Measurements from ENCODE around the gene EML4.

EML4 gene

GRCh38 chr2:42194428-42194827, 25.3 kb downstream of the EML4 start:
- in situ Hi-C loops (cut with MboI; ENCODE audit: low sequenced_read_pairs): no loop called here

DNA sequence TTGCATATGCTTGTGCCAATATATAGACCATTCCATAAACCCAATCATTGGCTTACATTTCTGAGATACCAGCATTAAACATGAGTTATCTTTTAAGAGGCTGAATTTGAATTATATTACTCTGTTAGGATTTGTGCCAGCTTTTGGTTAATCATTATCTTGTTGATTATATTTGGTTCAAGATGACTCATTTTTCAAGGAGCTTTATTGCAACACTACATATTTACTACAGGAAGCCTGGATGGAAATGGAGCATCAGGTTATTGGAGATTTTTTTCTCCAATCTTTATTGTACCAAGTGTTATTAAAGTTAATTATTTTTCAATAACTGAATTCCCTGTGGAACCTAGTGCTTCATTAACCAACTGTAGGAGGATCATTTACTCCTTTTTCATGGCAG, 26.4 kb downstream of the EML4 start:
- in situ Hi-C loops (cut with MboI; ENCODE audit: low sequenced_read_pairs): no loop called here

- in situ Hi-C loops (cut with MboI; ENCODE audit: low sequenced_read_pairs): no loop called here
These were observed 26.9 kb downstream of the EML4 start for GRCh38 chr2:42196070-42196402.

GRCh38 chr2:42196403-42197267, 27.5 kb downstream of the EML4 start:
- in situ Hi-C loops (cut with MboI; ENCODE audit: low sequenced_read_pairs): no loop called here

DNA sequence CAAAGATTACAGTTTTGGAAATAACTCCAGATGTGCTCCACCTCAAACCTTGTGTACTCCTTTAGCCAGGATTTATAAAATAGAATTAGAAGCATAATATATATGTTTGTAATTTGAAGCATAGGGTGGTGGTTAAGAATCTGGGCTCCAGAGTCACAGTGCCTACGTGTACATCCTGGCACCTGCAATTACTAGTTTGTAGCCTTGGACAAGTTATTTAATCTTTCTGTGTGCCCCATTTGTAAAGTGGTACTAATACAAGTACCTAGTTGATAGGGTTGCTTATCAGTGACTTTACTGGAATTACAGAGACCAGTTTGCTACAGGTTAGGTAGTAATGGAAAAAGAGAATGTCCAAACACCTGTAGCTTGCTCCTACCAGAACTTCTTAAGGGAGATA, 28.6 kb downstream of the EML4 start:
- in situ Hi-C loops (cut with MboI; ENCODE audit: low sequenced_read_pairs): no loop called here

GRCh38 chr2:42198466-42198865, 29.3 kb downstream of the EML4 start:
- in situ Hi-C loops (cut with MboI; ENCODE audit: low sequenced_read_pairs): no loop called here

- in situ Hi-C loops (cut with MboI; ENCODE audit: low sequenced_read_pairs): no loop called here
These were observed 29.8 kb downstream of the EML4 start for GRCh38 chr2:42199002-42199401.

DNA sequence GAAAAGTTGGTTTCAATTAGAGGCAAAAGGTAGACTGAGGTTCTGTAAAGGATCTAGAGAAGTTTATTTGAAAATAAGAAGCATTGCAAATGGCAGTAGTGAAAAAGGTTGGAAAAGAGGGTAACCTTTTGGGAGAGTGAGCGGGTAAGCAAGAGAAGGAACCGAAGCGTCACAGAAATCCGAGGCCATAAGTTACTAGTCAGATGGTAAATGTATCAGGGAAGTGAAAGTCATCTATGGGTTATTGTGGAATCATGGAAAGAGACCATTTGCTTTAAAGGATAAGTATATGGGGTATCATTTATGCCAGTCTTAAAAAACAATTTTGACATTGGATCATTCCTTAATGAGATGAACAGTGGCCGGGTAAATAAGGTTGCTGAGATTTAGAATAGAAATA, 30.5 kb downstream of the EML4 start:
- in situ Hi-C loops (cut with MboI; ENCODE audit: low sequenced_read_pairs): no loop called here

DNA sequence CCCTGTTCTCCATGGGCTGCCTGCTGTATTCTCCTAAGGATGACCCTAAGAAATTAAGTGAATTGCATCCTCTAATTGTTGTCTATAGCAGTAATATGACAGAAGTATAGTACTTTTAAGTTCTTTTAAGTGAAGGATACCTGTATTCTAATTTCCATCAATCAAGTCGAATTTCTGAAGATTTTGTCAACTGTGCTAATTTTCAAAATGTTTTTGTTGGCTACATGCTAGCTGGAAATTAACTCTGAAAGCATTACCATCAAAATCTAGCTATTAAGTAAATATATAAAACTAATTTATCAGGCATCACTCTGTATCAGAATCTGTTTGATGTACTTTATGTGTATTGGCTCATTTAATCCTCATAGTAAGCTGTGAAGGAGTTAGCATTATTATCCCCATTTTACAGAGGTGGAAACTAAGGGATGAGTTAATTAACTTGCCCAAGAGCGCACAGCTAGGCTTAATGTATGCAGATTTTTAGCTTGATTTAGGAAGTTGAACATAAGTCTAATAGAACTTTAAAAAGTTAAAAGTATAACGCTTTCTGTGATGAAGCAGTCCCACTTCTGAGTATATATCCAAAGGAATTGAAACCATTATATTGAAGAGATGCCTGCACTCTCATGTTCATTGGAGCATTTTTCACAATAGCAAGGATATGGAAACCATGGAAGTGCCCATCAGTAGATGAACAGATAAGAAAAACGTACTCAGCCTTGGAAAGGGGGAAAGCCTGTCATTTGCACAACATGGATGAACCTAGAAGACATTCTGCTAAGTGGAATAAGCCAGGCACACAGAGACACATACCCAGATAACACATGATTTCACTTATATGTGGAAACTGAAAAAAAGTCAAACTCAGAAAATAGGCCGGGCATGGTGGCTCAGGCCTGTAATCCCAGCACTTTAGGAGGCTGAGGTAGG, 32.0 kb downstream of the EML4 start:
- in situ Hi-C loops (cut with MboI; ENCODE audit: low sequenced_read_pairs): no loop called here

GRCh38 chr2:42202634-42203008, 33.5 kb downstream of the EML4 start:
- in situ Hi-C loops (cut with MboI; ENCODE audit: low sequenced_read_pairs): no loop called here

DNA sequence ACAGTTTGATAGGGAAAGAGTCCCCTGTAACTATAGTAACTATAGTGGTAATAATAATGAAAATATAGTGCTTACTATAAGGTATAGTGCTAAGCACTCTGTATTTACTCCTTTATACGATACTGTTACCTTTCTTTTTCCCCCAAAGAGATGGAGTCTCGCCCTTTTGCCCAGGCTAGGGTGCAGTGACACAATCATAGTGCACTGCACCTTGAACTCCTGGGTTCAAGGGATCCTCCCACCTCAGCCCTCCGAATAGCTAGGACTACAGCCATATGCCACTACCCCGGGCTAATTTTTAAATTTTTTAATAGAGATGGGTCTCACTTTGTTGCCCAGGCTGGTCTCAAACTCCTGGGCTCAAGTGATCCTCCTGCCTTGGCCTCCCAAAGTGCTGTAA, 34.6 kb downstream of the EML4 start:
- in situ Hi-C loops (cut with MboI; ENCODE audit: low sequenced_read_pairs): no loop called here

DNA sequence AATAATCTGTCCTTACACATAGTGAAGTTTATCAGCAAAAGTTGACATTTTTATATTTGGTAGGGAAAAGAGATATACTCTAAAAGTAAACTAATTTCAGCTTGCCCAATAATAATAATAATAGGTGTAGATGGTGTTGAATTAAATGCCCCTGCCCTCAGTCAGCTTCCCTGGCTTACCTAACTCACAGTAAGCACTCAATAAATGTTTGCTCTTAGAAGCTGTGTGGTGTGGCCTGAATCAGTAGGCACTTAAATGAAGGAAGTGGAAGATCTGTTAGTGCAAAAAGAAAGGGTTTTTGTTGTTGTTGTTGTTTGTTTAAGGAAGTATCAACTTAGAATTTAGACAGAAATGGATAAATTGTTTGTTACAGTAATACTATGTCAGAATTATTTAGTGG, 36.2 kb downstream of the EML4 start:
- in situ Hi-C loops (cut with MboI; ENCODE audit: low sequenced_read_pairs): no loop called here

- in situ Hi-C loops (cut with MboI; ENCODE audit: low sequenced_read_pairs): no loop called here
These were observed 38.7 kb downstream of the EML4 start for GRCh38 chr2:42207826-42208225.

DNA sequence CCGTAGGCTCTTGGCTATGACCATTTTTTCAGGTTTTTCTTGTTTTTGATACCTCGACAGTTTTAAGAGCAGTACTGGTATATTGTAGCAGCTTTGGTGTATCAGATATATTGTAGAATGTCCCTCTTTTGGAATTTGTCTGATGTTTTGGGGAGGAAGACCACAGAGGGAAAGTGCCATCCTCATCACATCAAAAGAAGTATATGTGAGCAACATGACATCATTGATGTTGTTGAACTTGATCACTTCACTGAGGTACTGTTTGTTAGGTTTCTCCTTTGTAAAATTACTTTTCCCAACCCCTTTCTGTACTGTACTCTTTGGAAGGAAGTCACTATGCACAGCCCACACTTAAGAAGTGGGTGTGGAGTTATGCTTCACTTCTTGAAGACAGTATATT, 41.0 kb downstream of the EML4 start:
- in situ Hi-C loops (cut with MboI; ENCODE audit: low sequenced_read_pairs): no loop called here

DNA sequence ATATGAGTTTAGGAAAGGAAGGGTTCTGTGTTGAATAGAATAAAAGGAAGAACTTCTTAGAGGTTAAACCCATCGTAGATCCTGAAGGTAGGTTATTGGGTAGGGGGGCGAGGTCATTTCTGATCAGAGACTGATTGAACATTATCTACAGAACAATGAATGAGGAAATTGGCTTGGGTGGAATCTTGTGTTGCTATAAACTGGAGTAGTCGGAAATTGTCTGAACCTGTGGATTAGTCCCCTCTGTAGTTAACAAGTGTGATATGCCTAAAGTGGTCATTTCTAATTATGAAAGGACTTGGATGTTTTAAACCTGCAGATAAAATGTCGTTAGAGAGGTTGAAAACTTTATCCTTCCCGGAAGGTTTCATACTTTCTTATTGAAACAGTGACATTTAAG, 42.1 kb downstream of the EML4 start:
- in situ Hi-C loops (cut with MboI; ENCODE audit: low sequenced_read_pairs): no loop called here

DNA sequence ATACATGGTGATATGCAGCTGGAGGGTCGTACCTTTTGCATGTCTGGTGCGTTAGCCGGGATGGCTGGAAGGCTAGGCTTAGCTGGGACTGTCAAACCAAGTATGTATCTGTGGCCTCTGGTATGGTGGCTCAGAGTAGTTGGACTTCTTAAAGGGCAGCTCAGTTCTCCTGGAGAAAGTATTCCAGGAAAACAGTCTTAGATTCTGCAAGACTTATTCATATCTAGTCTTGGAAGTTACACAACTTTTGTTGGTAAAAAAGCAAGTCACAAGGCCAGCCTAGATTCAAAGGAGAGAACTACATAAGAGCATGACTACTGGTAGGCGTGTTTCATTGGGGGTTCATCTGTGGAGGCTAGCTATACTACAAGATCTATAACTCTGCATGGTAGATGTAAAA, 45.5 kb downstream of the EML4 start:
- in situ Hi-C loops (cut with MboI; ENCODE audit: low sequenced_read_pairs): no loop called here

DNA sequence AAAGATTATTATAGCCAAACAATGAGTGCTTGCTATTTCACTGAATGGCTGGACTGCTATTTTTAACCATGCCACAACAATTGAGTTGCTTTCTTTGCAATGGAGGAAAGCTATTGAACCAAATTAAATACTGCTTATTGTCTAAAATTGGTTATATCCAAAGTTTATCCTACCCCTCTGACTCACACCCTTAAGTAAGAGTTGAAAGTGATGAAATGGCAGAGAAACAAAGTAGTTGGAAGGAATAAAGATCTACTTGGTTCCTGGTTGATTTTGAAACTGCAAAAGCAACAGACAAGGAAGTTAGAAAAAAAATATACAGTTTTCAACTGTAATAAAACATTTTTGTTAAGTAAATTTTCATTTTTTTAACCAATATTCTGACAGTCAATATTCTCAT, 47.5 kb downstream of the EML4 start:
- in situ Hi-C loops (cut with MboI; ENCODE audit: low sequenced_read_pairs): no loop called here

GRCh38 chr2:42217307-42217706, 48.2 kb downstream of the EML4 start:
- in situ Hi-C loops (cut with MboI; ENCODE audit: low sequenced_read_pairs): no loop called here

GRCh38 chr2:42217914-42218313, 48.8 kb downstream of the EML4 start:
- in situ Hi-C loops (cut with MboI; ENCODE audit: low sequenced_read_pairs): no loop called here

DNA sequence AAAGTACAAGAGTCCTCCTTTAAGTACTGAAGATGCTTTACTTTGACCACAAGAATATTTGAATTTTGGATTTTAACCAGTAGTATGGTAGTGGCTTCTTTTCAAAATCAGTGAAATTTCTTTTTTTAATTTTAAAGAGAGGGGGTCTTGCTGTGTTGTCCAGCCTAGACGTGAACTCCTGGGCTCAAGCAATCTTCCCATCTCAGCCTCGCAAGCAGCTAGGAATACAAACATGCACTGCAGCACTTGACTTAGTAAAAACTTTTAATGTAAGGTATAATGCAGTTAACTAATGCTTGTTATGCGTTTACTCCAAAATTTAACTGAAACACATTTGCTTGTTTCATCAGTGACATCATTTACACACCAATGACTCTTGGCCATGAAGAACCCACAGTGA, 49.6 kb downstream of the EML4 start:
- in situ Hi-C loops (cut with MboI; ENCODE audit: low sequenced_read_pairs): no loop called here

- in situ Hi-C loops (cut with MboI; ENCODE audit: low sequenced_read_pairs): no loop called here
These were observed 50.0 kb downstream of the EML4 start for GRCh38 chr2:42219160-42219559.

DNA sequence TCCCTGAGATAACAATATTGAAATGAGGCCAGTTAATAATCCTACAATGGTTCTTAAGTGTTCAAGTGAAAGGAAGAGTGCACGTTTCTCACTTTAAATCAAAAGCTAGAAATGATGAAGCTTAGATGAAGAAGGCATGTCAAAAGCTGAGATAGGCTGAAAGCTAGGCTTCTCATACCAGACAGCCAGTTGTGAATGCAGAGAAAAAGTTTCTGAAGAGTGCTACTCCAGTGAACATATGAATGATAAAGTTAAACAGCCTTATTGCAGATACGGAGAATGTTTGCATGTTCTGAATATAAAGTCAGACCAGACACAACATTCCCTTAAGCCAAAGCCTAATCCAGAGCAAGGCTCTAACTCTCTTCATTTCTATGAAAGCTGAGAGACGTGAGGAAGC, 51.4 kb downstream of the EML4 start:
- in situ Hi-C loops (cut with MboI; ENCODE audit: low sequenced_read_pairs): no loop called here
